BLaER1 treated with 17β-estradiol and CSF1 and Interleukin-3, amounts not matched to agents 10 nM and 100 nM (cell line): Measurements from ENCODE around the gene CHAF1B.

ENCODE experiments used
- H3K27ac ChIP-seq, 11 experiments: shearing (Covaris generic); formaldehyde crosslinking; 2 replicates each; pipeline ENCODE4 v1.8.1; 2022
- H3K27me3 ChIP-seq, 11 experiments: shearing (Covaris generic); formaldehyde crosslinking; 2 replicates each; pipeline ENCODE4 v1.8.1; 2022
- H3K36me3 ChIP-seq, 11 experiments: shearing (Covaris generic); formaldehyde crosslinking; 2 replicates each; pipeline ENCODE4 v1.8.1; 2022
- H3K4me1 ChIP-seq, 10 experiments: shearing (Covaris generic); formaldehyde crosslinking; 2 replicates each; pipeline ENCODE4 v1.8.1; 2022
- H3K4me2 ChIP-seq, 11 experiments: shearing (Covaris generic); formaldehyde crosslinking; 2 replicates each; pipeline ENCODE4 v1.8.1; 2022
- H3K4me3 ChIP-seq, 10 experiments: shearing (Covaris generic); formaldehyde crosslinking; 2 replicates each; pipeline ENCODE4 v1.8.1; 2022
- H3K9ac ChIP-seq, 11 experiments: shearing (Covaris generic); formaldehyde crosslinking; 2 replicates each; pipeline ENCODE4 v1.8.1; 2022
- H3K9me3 ChIP-seq, 11 experiments: shearing (Covaris generic); formaldehyde crosslinking; replicated peaks in 1 of 11; 2 replicates each; pipeline ENCODE4 v1.8.1; 2022
- H4K20me1 ChIP-seq, 11 experiments: shearing (Covaris generic); formaldehyde crosslinking; 2 replicates each; pipeline ENCODE4 v1.8.1; 2022
- Cebpa-rat ChIP-seq, 11 experiments: shearing (Covaris generic); IDR thresholded peaks; 2 replicates each; pipeline ENCODE4 v1.8.1; 2022

CHAF1B gene

DNA sequence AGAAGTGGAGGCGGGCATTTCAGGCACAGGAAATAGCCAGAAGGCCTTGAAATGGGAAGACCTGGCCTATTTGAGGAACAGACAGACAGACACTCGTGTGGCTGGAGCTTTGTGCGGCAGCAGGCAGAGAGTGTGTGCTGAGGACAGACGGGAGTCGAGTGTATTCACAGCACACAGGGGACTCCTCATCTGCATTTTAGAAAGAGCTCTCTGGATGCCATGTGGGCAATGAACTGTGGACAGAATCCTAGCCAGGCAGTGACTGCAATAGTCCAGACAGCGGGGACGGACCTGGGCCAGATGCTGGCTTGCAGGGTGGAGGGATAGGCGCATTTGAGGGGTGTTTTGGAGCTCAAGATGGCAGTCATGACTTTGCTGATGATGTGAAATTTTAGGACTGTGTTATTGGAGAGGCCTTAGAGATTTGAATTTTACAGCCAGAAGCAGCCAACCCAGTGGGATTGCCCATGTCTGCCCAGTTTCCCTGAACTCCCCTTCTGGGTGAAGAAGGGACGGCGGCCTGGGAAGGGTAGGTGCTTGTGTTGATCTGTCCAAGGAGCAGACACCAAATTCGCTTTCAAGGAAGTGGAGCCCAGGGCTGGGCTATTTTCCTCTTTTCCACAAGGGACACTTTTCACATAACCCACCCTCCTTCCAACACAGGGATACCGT, 43.7 kb downstream of the CHAF1B start:
- H4K20me1 ChIP-seq, result no peaks in the 10 kb centered on the region; a peak in 1 of 22 replicates
- peak overlapping the region in 4 of 11 experiments; percentile 41 to 78 (median 68); a peak in 7 of 22 replicates for H3K4me2 ChIP-seq
- H3K27me3 ChIP-seq, result no peaks in the 10 kb centered on the region; a peak in 3 of 22 replicates
- no peaks in the 10 kb centered on the region for H3K36me3 ChIP-seq
- no peak for TF ChIP-seq Cebpa-rat (IDR thresholded peaks at IDR 0.05)
- H3K9ac ChIP-seq, result peak overlapping the region in 1 of 11 experiments; percentile 71; a peak in 2 of 22 replicates
- no peaks in the 10 kb centered on the region for H3K9me3 ChIP-seq
- H3K27ac ChIP-seq, result peak overlapping the region in 3 of 11 experiments; percentile 70 to 84 (median 74); a peak in 5 of 22 replicates
- H3K4me1 ChIP-seq, result peaks cover 0 to 40% (median 14%) of the 10 kb centered on the region in 10 experiments; a peak in 13 of 20 replicates
- no peak overlapping the region for H3K4me3 ChIP-seq

- no peak for TF ChIP-seq Cebpa-rat (IDR thresholded peaks at IDR 0.05)
- Histone ChIP-seq H3K27me3 (no peaks in the 10 kb centered on the region; a peak in 3 of 22 replicates), H3K9ac (peak overlapping the region in 5 of 11 experiments; percentile 19 to 71 (median 49); a peak in 6 of 22 replicates), H3K9me3 (no peaks in the 10 kb centered on the region), H3K27ac (peak overlapping the region in 6 of 11 experiments; percentile 31 to 84 (median 60); a peak in 11 of 22 replicates), H3K4me3 (no peak overlapping the region; a peak in 1 of 20 replicates), H3K36me3 (no peaks in the 10 kb centered on the region), H3K4me2 (peak overlapping the region in 9 of 11 experiments; percentile 2 to 78 (median 41); a peak in 12 of 22 replicates), H4K20me1 (no peaks in the 10 kb centered on the region; a peak in 1 of 22 replicates), H3K4me1 (peaks cover 0 to 40% (median 14%) of the 10 kb centered on the region in 10 experiments; a peak in 13 of 20 replicates)
Measured at GRCh38 chr21:36429947-36430546, 44.9 kb downstream of the CHAF1B start.

DNA sequence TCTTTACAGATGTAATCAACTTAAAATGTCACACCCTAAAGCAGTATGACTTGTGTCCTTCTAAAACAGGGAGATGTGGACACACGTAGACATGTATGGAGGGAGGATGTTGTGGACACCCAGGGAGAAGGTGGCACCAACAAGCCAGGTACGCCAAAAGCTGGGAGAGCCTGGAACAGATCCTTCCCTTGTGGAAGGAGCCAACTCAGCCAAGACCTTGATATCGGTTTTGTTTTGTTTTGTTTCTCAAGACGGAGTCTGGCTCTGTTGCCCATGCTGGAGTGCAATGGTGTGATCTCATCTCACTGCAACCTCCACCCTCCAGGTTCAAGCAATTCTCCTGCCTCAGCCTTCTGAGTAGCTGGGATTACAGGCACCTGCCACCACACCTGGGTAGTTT, 45.6 kb downstream of the CHAF1B start:
- H3K27ac ChIP-seq, result peak overlapping the region in 2 of 11 experiments; percentile 59 to 84; a peak in 5 of 22 replicates
- no peak for TF ChIP-seq Cebpa-rat (IDR thresholded peaks at IDR 0.05)
- H3K36me3 ChIP-seq, result no peaks in the 10 kb centered on the region
- peaks cover 0 to 40% (median 14%) of the 10 kb centered on the region in 10 experiments; a peak in 13 of 20 replicates for H3K4me1 ChIP-seq
- peak overlapping the region in 4 of 11 experiments; percentile 41 to 78 (median 68); a peak in 7 of 22 replicates for H3K4me2 ChIP-seq
- no peaks in the 10 kb centered on the region; a peak in 3 of 22 replicates for H3K27me3 ChIP-seq
- no peaks in the 10 kb centered on the region for H3K9me3 ChIP-seq
- H3K4me3 ChIP-seq, result no peak overlapping the region
- H4K20me1 ChIP-seq, result no peaks in the 10 kb centered on the region
- H3K9ac ChIP-seq, result peak overlapping the region in 1 of 11 experiments; percentile 19; a peak in 1 of 22 replicates

DNA sequence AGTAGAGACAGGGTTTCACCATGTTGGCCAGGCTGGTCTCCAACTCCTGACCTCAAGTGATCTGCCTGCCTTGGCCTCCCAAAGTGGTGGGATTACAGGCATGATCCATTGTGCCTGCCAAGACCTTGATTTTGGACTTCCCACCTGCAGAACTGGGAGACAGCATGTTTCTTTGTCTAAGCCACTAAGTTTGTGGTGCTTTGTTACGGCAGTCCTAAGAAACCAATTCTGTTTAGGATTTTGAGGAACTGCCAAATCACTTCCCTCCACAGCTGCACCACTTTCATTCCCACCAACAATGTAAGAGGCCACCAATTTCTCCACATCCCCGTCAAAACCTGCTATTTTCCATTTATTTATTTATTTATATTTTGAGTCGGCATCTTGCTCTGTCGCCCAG, 46.1 kb downstream of the CHAF1B start:
- Histone ChIP-seq H3K27me3 (no peaks in the 10 kb centered on the region; a peak in 3 of 22 replicates), H3K4me3 (no peak overlapping the region), H3K4me1 (peaks cover 0 to 40% (median 14%) of the 10 kb centered on the region in 10 experiments; a peak in 13 of 20 replicates), H3K9me3 (no peaks in the 10 kb centered on the region), H3K36me3 (no peaks in the 10 kb centered on the region), H4K20me1 (no peaks in the 10 kb centered on the region), H3K4me2 (peak overlapping the region in 4 of 11 experiments; percentile 41 to 78 (median 68); a peak in 7 of 22 replicates), H3K9ac (no peak overlapping the region), H3K27ac (peak overlapping the region in 1 of 11 experiments; percentile 84; a peak in 3 of 22 replicates)
- TF ChIP-seq Cebpa-rat (IDR thresholded peaks at IDR 0.05), result no peak

DNA sequence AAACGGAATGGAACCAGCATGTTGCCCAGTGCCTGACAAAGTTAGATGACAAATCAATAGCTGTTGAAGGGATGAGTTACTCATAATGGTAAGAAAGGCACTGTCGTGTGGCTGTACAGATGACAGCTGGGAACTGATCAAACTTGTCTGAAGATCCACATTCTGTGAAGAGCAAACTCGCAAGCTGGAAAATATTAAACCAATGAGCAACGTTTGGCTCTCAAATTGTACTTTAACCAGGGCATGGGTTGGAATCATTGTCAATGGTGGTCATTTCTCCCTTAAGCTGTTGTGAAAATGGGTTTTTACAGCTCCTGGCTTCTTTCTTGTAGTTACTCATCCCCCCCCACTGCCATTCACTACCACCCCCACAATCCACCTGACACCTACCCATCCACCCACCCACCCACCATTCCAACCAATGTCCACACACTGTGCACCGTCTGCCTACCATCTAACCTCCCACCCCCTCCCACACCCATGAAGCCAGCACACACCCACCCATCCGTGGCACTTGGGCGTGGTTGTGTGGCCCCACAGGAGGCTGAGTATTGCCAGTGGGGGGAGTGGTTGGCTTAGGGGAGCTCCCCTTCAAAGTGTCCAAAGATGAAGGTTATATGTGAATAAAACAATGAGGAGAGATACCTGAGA, 48.0 kb downstream of the CHAF1B start:
- TF ChIP-seq Cebpa-rat (IDR thresholded peaks at IDR 0.05), result no peak
- H3K4me2 ChIP-seq, result no peak overlapping the region
- H3K9ac ChIP-seq, result no peak overlapping the region
- peaks cover 0 to 5% (median 0%) of the 10 kb centered on the region in 11 experiments; a peak in 1 of 22 replicates for H3K9me3 ChIP-seq
- H3K27me3 ChIP-seq, result no peaks in the 10 kb centered on the region; a peak in 3 of 22 replicates
- H3K36me3 ChIP-seq, result no peaks in the 10 kb centered on the region
- H4K20me1 ChIP-seq, result no peaks in the 10 kb centered on the region
- H3K4me3 ChIP-seq, result no peak overlapping the region
- peaks cover 0 to 40% (median 14%) of the 10 kb centered on the region in 10 experiments; a peak in 13 of 20 replicates for H3K4me1 ChIP-seq
- H3K27ac ChIP-seq, result no peak overlapping the region

DNA sequence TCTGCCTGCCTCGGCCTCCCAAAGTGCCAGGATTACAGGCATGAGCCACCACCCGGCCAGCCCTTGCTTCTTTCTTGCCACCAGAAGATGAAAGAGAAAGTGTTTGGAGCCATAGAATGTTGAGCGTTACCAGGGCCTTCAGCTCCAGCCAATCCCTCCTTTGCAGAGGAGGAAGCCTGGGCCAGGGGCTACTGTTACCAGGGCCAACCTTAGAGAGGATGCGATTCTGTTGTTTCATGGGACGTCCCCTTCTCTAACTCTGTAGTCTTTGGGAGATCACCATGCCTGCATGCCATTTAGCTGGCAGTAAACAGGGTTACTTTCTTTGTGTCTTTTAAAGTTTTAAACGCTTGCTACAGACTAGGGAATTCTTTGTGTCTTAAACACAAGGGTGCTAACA, 49.0 kb downstream of the CHAF1B start:
- Histone ChIP-seq H3K27me3 (no peaks in the 10 kb centered on the region; a peak in 3 of 22 replicates), H3K36me3 (no peaks in the 10 kb centered on the region), H3K4me1 (peaks cover 0 to 31% (median 14%) of the 10 kb centered on the region in 10 experiments; a peak in 13 of 20 replicates), H3K4me3 (no peak overlapping the region), H3K27ac (no peak overlapping the region), H4K20me1 (no peaks in the 10 kb centered on the region), H3K9ac (no peak overlapping the region), H3K9me3 (peaks cover 0 to 5% (median 0%) of the 10 kb centered on the region in 11 experiments; a peak in 1 of 22 replicates), H3K4me2 (no peak overlapping the region)
- no peak for TF ChIP-seq Cebpa-rat (IDR thresholded peaks at IDR 0.05)

DNA sequence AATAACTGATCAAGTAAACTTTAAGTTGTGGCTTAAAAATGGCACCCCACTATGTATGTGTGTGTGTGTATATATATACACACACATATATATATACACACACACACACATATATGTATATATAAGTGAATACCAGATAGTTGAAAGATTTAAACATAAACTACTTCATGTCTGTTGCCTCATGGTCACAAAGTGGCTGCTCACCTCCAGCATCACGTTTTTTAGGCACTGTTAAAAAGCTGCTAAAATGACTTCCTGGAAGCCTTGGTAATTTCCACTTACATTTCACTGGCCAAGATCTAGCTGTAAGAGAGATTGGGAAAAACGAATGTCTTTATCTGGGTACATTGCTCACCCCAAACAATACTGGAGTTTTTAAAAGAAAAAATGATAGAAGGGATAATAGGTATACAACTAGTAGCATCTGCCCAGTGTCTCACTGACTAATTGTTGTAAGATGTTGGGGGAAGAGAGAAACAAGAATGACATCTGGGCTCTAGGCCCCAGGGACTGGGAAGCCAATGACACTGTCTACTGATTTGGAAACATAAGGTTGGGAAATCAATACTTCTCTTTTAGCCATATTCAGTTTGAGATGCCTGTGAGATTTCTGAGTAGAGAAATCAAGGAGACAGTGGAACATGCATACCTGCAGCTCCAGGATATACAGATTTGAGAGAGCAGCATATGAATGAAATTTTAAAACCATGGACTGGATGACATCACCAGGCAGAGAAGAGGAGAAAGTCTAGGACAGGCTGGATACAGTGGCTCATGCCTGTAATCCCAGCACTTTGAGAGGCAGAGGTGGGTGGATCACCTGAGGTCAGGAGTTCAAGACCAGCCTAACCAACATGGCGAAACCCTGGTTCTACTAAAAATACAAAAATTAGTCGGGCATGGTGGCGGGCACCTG, 51.9 kb downstream of the CHAF1B start:
- no peak overlapping the region for H3K4me2 ChIP-seq
- H3K4me1 ChIP-seq, result peaks cover 0 to 2% (median 0%) of the 10 kb centered on the region in 10 experiments; a peak in 4 of 20 replicates
- H3K4me3 ChIP-seq, result no peak overlapping the region
- H3K9me3 ChIP-seq, result peaks cover 0 to 5% (median 0%) of the 10 kb centered on the region in 11 experiments; a peak in 1 of 22 replicates
- H3K9ac ChIP-seq, result no peak overlapping the region
- no peaks in the 10 kb centered on the region for H3K27me3 ChIP-seq
- H4K20me1 ChIP-seq, result no peaks in the 10 kb centered on the region
- TF ChIP-seq Cebpa-rat (IDR thresholded peaks at IDR 0.05), result no peak
- H3K27ac ChIP-seq, result no peak overlapping the region
- H3K36me3 ChIP-seq, result no peaks in the 10 kb centered on the region

DNA sequence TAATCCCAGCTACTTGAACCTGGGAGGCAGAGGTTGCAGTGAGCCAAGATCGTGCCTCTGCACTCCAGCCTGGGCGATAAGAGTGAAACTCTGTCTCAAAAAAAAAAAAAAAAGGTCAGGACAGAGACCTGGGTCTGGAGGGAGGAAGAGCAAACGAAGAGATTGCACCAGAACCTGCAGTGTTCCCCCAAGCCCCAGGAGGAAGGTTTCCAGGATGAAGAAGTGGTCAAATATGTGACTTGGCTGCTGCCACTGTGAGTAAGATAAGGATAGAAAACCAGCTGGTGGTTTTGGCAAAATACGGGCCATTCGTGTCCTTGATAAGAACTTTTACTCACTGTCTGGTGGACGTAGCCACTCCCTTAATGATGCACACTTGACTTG, 52.5 kb downstream of the CHAF1B start:
- Histone ChIP-seq H3K27ac (no peak overlapping the region), H4K20me1 (no peaks in the 10 kb centered on the region), H3K4me1 (no peaks in the 10 kb centered on the region), H3K9ac (no peak overlapping the region), H3K9me3 (peaks cover 0 to 5% (median 0%) of the 10 kb centered on the region in 11 experiments; a peak in 1 of 22 replicates), H3K4me3 (no peak overlapping the region), H3K27me3 (no peaks in the 10 kb centered on the region), H3K4me2 (no peak overlapping the region), H3K36me3 (no peaks in the 10 kb centered on the region)
- TF ChIP-seq Cebpa-rat (IDR thresholded peaks at IDR 0.05), result no peak
